VCaP (cell line): ENCODE measurements around the gene CFAP58.

Experiments
- H3K27ac ChIP-seq: fragments of 450-650 bp; 2 replicates; pipeline ENCODE4 v1.5.1; 2017
- TF ChIP-seq, protein P1 (sequence below): fragments of 450-650 bp; conservative IDR thresholded peaks from 2 replicates; pipeline ENCODE4 v1.5.1; 2017; ENCODE audit warnings: mild to moderate bottlenecking, moderate library complexity

The CFAP58 gene

DNA sequence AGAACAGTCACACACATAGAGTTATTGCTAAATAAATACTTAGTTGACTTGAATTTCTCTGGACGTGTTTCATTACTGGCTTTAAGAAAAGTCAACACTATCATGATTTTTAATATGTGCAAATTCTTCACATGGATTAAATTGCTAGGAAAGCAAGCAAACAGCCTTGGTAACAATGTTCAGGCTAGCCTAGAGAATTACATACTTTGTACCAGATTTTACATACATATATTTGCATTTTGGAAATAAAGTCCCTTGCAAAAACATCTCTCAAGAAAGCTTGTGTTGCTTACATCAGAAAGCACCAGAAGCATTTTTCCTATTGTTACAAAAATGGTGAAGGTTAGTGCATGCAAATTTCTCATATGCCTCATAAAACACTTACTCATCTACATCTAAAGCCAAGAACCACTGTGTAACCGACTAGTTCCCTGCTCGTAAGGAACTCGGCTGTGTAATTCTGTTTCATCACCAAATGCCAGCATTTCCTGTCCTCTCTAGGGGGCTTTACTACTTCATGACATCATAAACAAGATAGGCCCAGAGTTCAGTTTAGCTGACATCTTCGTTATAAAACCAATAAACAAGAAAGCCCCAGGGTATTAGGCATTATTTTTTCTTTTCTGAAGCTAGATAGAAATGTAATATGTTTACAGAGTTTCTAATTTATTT, 87.8 kb downstream of the CFAP58 start:
- no peak overlapping the region for H3K27ac ChIP-seq
- TF ChIP-seq, protein P1, sequence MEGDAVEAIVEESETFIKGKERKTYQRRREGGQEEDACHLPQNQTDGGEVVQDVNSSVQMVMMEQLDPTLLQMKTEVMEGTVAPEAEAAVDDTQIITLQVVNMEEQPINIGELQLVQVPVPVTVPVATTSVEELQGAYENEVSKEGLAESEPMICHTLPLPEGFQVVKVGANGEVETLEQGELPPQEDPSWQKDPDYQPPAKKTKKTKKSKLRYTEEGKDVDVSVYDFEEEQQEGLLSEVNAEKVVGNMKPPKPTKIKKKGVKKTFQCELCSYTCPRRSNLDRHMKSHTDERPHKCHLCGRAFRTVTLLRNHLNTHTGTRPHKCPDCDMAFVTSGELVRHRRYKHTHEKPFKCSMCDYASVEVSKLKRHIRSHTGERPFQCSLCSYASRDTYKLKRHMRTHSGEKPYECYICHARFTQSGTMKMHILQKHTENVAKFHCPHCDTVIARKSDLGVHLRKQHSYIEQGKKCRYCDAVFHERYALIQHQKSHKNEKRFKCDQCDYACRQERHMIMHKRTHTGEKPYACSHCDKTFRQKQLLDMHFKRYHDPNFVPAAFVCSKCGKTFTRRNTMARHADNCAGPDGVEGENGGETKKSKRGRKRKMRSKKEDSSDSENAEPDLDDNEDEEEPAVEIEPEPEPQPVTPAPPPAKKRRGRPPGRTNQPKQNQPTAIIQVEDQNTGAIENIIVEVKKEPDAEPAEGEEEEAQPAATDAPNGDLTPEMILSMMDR, result no peak

- TF ChIP-seq, protein P1, result no peak
Observed at GRCh38 chr10:104445359-104445758, 91.7 kb downstream of the CFAP58 start.

GRCh38 chr10:104446151-104446550, 92.5 kb downstream of the CFAP58 start:
- TF ChIP-seq, protein P1, result no peak
- H3K27ac ChIP-seq, result no peak overlapping the region

More at GRCh38 chr10:104445359-104445758, 91.7 kb downstream of the CFAP58 start:
- no peak overlapping the region for H3K27ac ChIP-seq

GRCh38 chr10:104447331-104447730, 93.7 kb downstream of the CFAP58 start:
- H3K27ac ChIP-seq, result no peak overlapping the region
- TF ChIP-seq, protein P1, result no peak

DNA sequence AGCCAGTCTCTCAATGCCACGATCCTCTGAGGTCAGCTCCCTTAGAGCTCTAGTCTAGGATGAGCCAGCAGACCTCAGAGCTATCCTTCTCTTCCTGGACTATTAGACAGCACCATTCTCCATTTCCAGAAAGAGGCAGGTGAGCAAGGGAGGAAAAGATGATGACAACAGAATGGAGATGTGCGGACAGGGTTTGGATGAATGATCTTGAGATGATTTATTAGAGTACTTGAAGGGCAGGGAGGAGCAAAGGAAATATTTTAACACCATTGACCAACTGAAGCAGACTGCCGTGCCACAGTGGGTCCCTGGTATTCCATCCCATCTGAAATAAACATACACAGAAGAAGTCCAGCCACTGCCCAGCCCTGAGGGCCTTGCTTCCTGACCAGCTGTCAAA, 94.3 kb downstream of the CFAP58 start:
- no peak overlapping the region for H3K27ac ChIP-seq

GRCh38 chr10:104449391-104449790, 95.8 kb downstream of the CFAP58 start:
- TF ChIP-seq, protein P1, result no peak
- H3K27ac ChIP-seq, result no peak overlapping the region

More for the DNA sequence above, 94.3 kb downstream of the CFAP58 start:
- TF ChIP-seq, protein P1, result no peak

DNA sequence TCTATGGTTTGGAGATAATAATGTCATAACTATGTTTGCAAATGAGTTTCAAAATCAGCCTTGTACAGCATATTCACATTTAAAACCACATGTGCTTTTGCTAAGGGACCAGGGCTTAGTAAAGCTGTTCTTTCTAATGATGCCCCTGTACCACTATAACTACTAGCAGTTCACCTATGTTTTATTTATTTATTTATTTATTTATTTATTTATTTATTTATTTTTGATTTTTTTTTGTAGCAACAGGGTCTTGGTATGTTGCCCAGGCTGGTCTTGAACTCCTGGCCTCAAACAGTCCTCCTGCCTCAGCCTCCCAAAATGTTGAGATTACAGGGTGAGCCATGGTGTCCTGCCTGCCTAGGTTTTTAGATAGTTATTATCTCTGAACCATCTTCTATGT, 96.9 kb downstream of the CFAP58 start:
- TF ChIP-seq, protein P1, result no peak
- no peak overlapping the region for H3K27ac ChIP-seq
